ENCODE measurements around the gene TAPBPL. TPM values are rescaled to one million over a fixed set of nuclear protein-coding genes. Genes with fewer than 3 reads are reported as not detected.

Gene TAPBPL
- total and polyA plus RNA-seq, 2 of the 13 experiments (the other 11 are each of a cell fraction or from before 2014, with no cell fraction given): 10.0 to 14.5 TPM

DNA sequence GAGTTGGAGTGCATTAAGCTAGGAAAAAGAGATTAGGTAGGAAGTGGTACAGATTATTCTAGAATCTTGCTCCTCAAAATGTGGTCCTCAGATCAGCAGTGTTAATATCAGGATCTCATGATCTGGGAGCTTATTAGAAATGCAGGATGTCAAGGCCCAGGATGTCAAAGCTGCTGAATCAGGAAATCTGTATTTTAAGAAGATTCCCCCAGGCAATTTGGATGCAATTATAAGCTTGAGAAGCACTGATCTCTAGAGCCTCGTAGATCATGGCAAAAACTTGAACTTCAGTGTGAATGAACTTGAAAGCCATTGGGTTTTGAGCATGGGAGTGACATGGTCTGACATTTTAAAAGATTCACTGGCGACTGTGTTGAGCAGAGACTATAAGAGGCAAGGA is 48.6 kb downstream of the TAPBPL start:
- POLR2A ChIA-PET: interaction anchor here (1.6 to 1.9 kb wide), 2 partner anchors 34 to 38 kb away, joined by 5 read pairs; partner anchors contain the start of gene GAPDH
- FAIRE-seq: no peak
- CTCF ChIA-PET (ENCODE audit: low intra/inter-chr PET ratio, low total read pairs): no interaction called here
- 94% methylated on average over 2 of the region's 2 CpGs for WGBS (ENCODE audit: low lambda C conversion rate)
- H4K20me1 ChIP-seq (ENCODE audit: insufficient read depth, low read length): no peaks in the 10 kb centered on the region
- no peak overlapping the region for H3K4me2 ChIP-seq (ENCODE audit: low read depth, low read length)
- intact Hi-C loops (cut with micrococcal nuclease; ENCODE audit: unreplicated experiment): no loop called here
- no peak overlapping the region for H3K4me3 ChIP-seq (replicated peaks in 1 of 3; ENCODE audit: insufficient read depth in 1 of 3, low read depth in 2 of 3, low read length in 3 of 3)
- DNase-seq (ENCODE audit: low spot score): no peak
- peak in 1 of 2 experiments; percentile 10; a peak in 1 of 4 replicates for TF ChIP-seq MAFK (conservative IDR thresholded peaks at IDR 0.05 in 1 of 2, IDR thresholded peaks at IDR 0.05 in 1 of 2; ENCODE audit: low read length in 2 of 2)
- TF ChIP-seq ATRX (CRISPR knock-in tag; IDR thresholded peaks at IDR 0.05; ENCODE audit: borderline replicate concordance): no peak
- H3K9me3 ChIP-seq (ENCODE audit: low read length): no peaks in the 10 kb centered on the region
- in situ Hi-C loops (cut with HindIII; ENCODE audit: extremely low pct_ligation_motif_present, low pct_unique_long_range_greater_than_20kb): no loop called here
- peaks cover 19% of the 10 kb centered on the region for H3K4me1 ChIP-seq (ENCODE audit: insufficient read depth, low read length)
- no peaks in the 10 kb centered on the region for H3K27me3 ChIP-seq (ENCODE audit: control insufficient read depth in 1 of 2, insufficient read depth in 2 of 2, low read length in 2 of 2)
- no peak overlapping the region for H2AFZ ChIP-seq (ENCODE audit: low read length)
- peaks cover 12 to 58% of the 10 kb centered on the region in 2 experiments for H3K36me3 ChIP-seq (replicated peaks in 1 of 2; ENCODE audit: control insufficient read depth in 1 of 2, insufficient read depth in 2 of 2, low read length in 2 of 2)
- H3K27ac ChIP-seq (ENCODE audit: extremely low read length, insufficient read depth, low read length): no peak overlapping the region
- no peak for ATAC-seq
- H3K79me2 ChIP-seq (ENCODE audit: insufficient read depth, low read length): peaks cover 52% of the 10 kb centered on the region
- no peak overlapping the region for H3K9ac ChIP-seq (ENCODE audit: insufficient read depth, low read depth, low read length)
- no TSS peak for BruUV-seq (replicated peaks)

GRCh38 chr12:6507102-6507998 is 55.5 kb downstream of the TAPBPL start:
- in situ Hi-C loops (cut with HindIII; ENCODE audit: extremely low pct_ligation_motif_present, low pct_unique_long_range_greater_than_20kb) (no loop called here), intact Hi-C loops (cut with micrococcal nuclease; ENCODE audit: unreplicated experiment) (no loop called here)
- Histone ChIP-seq H3K27ac (ENCODE audit: extremely low read length, insufficient read depth, low read length) (no peak overlapping the region), H3K27me3 (ENCODE audit: control insufficient read depth in 1 of 2, insufficient read depth in 2 of 2, low read length in 2 of 2) (no peaks in the 10 kb centered on the region; a peak in 1 of 5 replicates), H2AFZ (ENCODE audit: low read length) (no peak overlapping the region), H3K9ac (ENCODE audit: insufficient read depth, low read depth, low read length) (no peak overlapping the region), H3K4me1 (ENCODE audit: insufficient read depth, low read length) (peaks cover 18% of the 10 kb centered on the region; the same call in 1 of the 2 replicates), H3K36me3 (replicated peaks in 1 of 2; ENCODE audit: control insufficient read depth in 1 of 2, insufficient read depth in 2 of 2, low read length in 2 of 2) (peaks cover 22 to 55% of the 10 kb centered on the region in 2 experiments), H3K4me3 (replicated peaks in 1 of 3; ENCODE audit: insufficient read depth in 1 of 3, low read depth in 2 of 3, low read length in 3 of 3) (no peak overlapping the region), H3K4me2 (ENCODE audit: low read depth, low read length) (no peak overlapping the region), H3K9me3 (ENCODE audit: low read length) (no peaks in the 10 kb centered on the region), H4K20me1 (ENCODE audit: insufficient read depth, low read length) (no peaks in the 10 kb centered on the region), H3K79me2 (ENCODE audit: insufficient read depth, low read length) (peaks cover 23% of the 10 kb centered on the region)
- 88% methylated on average over 12 of the region's 12 CpGs for WGBS (ENCODE audit: low lambda C conversion rate)
- no peak for TF ChIP-seq REL (CRISPR knock-in tag; conservative IDR thresholded peaks at IDR 0.05)
- TF ChIP-seq TEAD2 (CRISPR knock-in tag; IDR thresholded peaks at IDR 0.05): no peak
- TF ChIP-seq SIX4 (CRISPR knock-in tag; IDR thresholded peaks at IDR 0.05): peak; percentile 18; the same call in 1 of the 2 replicates
- TF ChIP-seq CEBPG (CRISPR knock-in tag; IDR thresholded peaks at IDR 0.05): 0 out of 2 replicates have a peak, but pooled peaks have one; percentile 9
- POLR2A ChIA-PET: interaction anchor here (0.8 to 1.6 kb wide), 4 partner anchors 14 to 37 kb away, joined by 3 to 6 read pairs (median 4); partner anchors contain the start of genes MRPL51 and VAMP1
- CTCF ChIA-PET (ENCODE audit: low intra/inter-chr PET ratio, low total read pairs): no interaction called here
- FAIRE-seq (no peak), DNase-seq (ENCODE audit: low spot score) (no peak), ATAC-seq (no peak)
- no TSS peak for BruUV-seq (replicated peaks)

Measured in HepG2 (cell line).